ENCODE measurements around the gene CLDN15.
"Not testable (repeated sequence)": the region's sequence is repeated elsewhere in the genome, so short reads cannot be mapped to it uniquely, and the experiment has no call there.

The CLDN15 gene, protein sequence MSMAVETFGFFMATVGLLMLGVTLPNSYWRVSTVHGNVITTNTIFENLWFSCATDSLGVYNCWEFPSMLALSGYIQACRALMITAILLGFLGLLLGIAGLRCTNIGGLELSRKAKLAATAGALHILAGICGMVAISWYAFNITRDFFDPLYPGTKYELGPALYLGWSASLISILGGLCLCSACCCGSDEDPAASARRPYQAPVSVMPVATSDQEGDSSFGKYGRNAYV

DNA sequence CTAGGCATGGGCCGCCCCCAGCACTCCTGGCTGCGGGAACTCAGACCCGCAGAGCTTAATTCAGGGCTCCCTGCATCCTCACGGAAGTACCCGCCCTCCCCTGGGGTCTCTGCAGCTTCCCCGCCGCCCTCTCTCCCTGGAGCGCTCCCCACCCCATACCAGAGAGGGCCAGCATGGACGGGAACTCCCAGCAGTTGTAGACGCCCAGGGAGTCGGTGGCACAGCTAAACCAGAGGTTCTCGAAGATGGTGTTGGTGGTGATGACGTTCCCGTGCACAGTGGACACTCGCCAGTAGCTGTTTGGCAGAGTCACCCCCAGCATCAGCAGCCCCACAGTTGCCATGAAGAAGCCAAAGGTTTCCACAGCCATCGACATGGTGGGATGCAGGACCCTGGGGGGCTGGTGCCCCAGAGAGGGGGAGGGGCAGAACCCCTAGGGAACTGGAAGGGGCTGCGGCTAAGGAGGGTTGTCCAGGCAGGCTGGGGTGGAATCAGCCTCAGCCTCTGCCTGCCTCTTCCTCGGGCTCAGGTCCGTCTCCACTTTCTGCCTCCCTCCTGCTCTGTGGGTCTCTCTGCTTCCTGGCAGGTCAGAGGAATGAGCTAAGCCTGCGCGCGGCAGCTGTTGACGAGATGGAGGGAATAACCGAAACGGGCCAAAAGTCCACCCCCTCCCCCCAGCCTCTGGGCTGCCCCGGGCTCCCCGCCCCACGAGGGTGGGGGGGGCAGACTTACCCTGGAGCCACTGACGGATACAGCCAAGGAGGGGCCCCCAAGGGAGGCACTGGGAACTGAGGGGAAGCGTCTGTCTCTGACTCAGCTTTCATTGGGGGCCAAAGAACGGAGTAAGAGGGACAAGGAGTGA lies at the start of gene CLDN15:
Gene CLDN15 (minus strand): TSS at position 597 of the 862 bp plus-strand sequence. CDS start 221 bp downstream, at position 376.
- DNase-seq (ENCODE audit: low read depth), result no peak

DNA sequence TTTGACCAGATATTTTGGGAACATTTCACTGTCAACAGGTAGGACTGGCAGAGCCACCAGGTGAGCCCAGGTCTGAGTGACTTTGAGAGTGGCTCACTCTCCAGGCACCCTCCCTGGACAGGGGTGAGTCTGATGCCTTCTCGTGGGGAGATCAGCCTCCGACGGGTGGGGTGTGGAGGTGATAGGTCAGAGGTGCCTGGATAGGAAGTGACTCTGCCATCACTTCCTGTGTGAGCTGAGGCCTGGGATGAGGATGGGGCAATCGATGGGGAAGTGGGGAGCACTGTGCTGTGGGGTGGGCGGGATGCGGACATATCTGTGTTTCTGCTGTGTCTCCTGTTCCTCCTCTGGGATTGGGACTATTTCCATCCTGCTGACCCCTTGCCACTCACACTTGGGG lies 49.4 kb upstream of the CLDN15 start:
- DNase-seq (ENCODE audit: low read depth), result no peak

GRCh38 chr7:101285880-101286279 lies 48.3 kb upstream of the CLDN15 start:
- DNase-seq (ENCODE audit: low read depth), result not testable (repeated sequence)

- no peak for DNase-seq (ENCODE audit: low read depth)
These were observed 47.6 kb upstream of the CLDN15 start for GRCh38 chr7:101285171-101285570.

- DNase-seq (ENCODE audit: low read depth), result not testable (repeated sequence)
These were observed 43.3 kb upstream of the CLDN15 start for GRCh38 chr7:101280912-101281311.

GRCh38 chr7:101278461-101279292 lies 41.1 kb upstream of the CLDN15 start:
- DNase-seq (ENCODE audit: low read depth), result peak; percentile 2

- DNase-seq (ENCODE audit: low read depth), result no peak
These were observed 39.6 kb upstream of the CLDN15 start for GRCh38 chr7:101277155-101277554.

DNA sequence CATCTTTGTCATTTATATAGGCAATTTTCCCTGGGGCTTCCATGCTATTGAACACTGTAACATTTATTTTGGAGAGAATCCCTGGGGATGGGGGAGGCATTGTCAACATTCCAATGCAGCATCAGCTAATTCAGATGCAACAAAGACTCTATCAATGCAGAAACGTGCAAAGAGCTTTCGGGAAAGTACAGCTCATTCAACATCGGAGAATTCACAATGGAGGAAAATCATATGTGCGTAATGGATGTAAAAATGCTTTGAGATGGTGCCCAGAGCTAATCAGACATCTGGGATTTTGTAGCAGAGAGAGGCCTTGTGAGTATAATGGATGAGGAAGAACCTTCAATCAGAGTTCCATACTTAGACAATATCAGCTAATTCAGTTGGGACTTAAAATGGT lies 35.6 kb upstream of the CLDN15 start:
- DNase-seq (ENCODE audit: low read depth), result no peak

DNA sequence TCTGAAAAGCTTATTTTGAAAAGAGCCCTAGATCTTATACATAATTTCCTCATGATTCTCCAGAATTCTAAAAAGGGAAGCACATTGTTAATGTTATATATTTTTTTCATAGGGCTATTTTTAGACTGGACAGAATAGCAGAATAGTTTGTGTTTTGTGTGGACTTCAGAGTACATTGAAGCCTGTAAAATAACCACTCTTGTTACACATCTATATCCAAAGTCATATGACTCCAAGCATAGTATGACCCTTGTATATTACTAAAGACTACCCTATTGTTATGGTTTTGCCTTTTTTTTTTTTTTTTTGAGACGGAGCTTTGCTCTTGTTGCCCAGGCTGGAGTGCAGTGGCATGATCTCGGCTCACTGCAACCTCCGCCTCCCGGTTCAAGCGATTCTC lies 33.4 kb upstream of the CLDN15 start:
- no peak for DNase-seq (ENCODE audit: low read depth)

- no peak for DNase-seq (ENCODE audit: low read depth)
These were observed 32.1 kb upstream of the CLDN15 start for GRCh38 chr7:101269664-101270063.

DNA sequence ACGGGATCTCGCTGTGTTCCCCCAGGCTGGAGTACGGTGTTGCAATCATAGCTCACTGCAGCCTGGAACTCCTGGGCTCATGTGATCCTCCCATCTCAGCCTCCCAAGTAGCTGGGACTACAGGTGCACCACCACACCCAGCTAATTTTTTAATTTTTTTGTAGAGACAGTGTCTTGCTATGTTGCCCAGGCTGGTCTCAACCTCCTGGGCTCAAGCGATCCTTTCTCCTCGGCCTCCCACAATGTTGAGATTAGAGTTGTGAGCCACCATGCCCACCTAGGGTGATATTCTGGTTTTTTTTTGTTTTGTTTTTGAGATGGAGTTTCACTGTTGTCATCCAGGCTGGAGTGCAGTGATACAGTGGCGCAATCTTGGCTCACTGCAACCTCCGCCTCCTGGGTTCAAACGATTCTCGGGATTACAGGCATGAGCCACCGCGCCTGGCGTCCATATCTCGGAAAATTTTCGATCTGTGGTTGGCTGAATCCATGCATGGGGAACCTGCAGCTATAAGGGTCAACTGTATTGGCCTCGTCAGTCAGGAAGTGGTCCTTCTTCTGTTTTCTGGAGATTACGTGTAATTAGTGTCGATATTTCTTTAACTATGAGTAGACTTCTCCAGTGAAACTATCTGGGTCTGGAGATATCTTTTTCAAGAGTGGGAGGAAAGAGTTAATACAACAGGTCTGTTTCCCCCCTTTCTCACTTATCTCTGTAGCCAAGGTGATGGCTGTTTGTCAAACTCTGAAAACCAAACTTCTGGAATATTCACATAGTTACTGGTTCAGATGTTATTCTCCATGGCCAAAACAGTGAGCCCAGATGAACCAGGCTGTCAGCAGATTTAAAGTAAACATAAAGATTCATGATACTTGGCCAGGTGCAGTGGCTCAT lies 28.3 kb upstream of the CLDN15 start:
- DNase-seq (ENCODE audit: low read depth), result no peak

GRCh38 chr7:101264102-101264706 lies 26.6 kb upstream of the CLDN15 start:
- DNase-seq (ENCODE audit: low read depth), result not testable (repeated sequence)

DNA sequence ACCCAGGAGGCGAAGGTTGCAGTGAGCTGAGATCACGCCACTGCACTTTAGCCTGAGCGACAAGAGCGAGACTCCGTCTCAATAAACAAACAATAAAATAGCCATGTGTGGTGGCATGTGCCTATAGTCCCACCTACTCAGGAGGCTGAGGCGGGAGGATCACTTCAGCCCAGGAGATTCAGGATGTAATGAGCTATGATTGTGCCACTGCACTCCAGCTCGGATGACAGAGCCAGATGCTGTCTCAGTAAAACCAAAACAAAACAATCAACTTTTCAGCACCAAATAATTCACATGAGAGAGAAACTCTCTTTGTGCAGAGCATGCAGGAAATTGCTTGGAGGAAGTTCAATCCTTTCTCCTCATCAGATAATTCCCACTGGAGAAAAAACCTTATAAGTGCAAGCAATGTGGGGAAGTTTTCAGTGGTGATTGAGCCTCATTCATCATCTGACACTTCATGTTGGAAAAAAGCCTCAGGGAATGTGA lies 20.7 kb upstream of the CLDN15 start:
- DNase-seq (ENCODE audit: low read depth), result no peak

DNA sequence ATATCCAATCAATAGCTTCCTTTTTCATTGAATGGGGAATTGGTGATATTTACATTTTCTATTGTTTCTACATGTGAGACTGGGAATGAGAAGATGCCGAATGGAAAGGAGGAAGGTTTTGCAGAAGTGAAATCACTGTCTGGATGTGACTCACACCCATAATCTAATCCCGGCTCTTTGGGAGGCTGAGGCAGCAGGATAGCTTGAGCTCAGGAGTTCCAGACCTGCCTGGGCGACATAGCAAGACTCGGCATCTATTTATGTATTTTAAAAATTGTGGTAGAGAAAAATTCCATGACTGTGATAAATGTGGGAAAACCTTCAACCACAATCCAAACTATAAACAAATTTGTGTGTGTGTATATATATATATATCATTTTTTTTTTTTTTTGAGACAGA lies 18.2 kb upstream of the CLDN15 start:
- DNase-seq (ENCODE audit: low read depth), result no peak

GRCh38 chr7:101253199-101253598 lies 15.6 kb upstream of the CLDN15 start:
- DNase-seq (ENCODE audit: low read depth), result not testable (repeated sequence)

GRCh38 chr7:101251871-101252659 lies 14.5 kb upstream of the CLDN15 start:
- DNase-seq (ENCODE audit: low read depth), result peak; percentile 98

GRCh38 chr7:101250324-101250723 lies 12.7 kb upstream of the CLDN15 start:
- DNase-seq (ENCODE audit: low read depth), result no peak

- DNase-seq (ENCODE audit: low read depth), result no peak
These were observed 10.7 kb upstream of the CLDN15 start for GRCh38 chr7:101248276-101248675.

- DNase-seq (ENCODE audit: low read depth), result no peak
These were observed 7.6 kb upstream of the CLDN15 start for GRCh38 chr7:101245147-101245668.
